ENCODE measurements around the gene TNK2.
"Not testable (repeated sequence)": the region's sequence is repeated elsewhere in the genome, so short reads cannot be mapped to it uniquely, and the experiment has no call there.

TNK2 gene

DNA sequence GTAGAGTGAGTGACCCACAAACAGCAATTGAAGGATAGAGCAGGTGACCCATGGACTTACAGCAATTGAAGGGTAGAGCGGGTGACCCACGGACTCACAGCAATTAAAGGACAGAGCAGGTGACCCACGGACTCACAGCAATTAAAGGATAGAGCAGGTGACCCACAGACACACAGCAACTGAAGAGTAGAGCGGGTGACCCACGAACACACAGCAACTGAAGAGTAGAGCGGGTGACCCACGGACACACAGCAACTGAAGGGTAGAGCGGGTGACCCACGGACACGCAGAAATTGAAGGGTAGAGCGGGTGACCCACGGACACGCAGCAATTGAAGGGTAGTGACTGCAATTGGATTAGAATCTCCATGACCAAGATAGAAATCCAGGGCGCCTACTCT, 9.8 kb upstream of the TNK2 start:
- peak overlapping the region; percentile 64 for H3K27ac Mint-ChIP-seq
- H3K4me1 Mint-ChIP-seq = peaks cover 11% of the 10 kb centered on the region
- H3K36me3 Mint-ChIP-seq (ENCODE audit: low read depth) = no peaks in the 10 kb centered on the region
- DNase-seq = no peak
- TF ChIP-seq, protein P1, sequence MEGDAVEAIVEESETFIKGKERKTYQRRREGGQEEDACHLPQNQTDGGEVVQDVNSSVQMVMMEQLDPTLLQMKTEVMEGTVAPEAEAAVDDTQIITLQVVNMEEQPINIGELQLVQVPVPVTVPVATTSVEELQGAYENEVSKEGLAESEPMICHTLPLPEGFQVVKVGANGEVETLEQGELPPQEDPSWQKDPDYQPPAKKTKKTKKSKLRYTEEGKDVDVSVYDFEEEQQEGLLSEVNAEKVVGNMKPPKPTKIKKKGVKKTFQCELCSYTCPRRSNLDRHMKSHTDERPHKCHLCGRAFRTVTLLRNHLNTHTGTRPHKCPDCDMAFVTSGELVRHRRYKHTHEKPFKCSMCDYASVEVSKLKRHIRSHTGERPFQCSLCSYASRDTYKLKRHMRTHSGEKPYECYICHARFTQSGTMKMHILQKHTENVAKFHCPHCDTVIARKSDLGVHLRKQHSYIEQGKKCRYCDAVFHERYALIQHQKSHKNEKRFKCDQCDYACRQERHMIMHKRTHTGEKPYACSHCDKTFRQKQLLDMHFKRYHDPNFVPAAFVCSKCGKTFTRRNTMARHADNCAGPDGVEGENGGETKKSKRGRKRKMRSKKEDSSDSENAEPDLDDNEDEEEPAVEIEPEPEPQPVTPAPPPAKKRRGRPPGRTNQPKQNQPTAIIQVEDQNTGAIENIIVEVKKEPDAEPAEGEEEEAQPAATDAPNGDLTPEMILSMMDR (IDR thresholded peaks at IDR 0.05) = no peak
- peaks cover 48% of the 10 kb centered on the region for H3K27me3 Mint-ChIP-seq (ENCODE audit: low read depth, poor library complexity)
- no peaks in the 10 kb centered on the region for H3K9me3 Mint-ChIP-seq
- no peak overlapping the region for H3K4me3 Mint-ChIP-seq

DNA sequence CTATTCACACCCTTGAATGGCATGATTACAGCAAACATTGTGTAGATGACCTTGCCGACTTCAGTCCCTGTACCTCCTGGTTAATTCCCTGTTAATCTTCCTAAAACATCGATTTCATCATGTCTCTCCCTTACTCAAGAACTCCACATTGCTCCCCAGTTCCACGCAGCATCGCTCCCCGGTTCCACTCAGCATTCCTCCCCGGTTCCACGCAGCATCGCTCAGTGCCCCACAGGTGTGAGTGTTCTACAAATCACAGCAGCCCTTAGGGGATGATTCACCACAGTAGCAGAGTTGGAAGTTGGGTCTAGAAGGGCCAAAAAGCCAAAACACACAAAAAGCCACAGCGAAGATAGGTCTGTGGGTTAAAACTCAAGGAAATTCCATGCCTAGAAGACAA, 8.6 kb upstream of the TNK2 start:
- TF ChIP-seq, protein P1 (IDR thresholded peaks at IDR 0.05) = no peak
- Mint-ChIP-seq H3K4me3 (no peak overlapping the region), H3K4me1 (peaks cover 11% of the 10 kb centered on the region), H3K9me3 (no peaks in the 10 kb centered on the region), H3K36me3 (ENCODE audit: low read depth) (no peaks in the 10 kb centered on the region), H3K27ac (no peak overlapping the region), H3K27me3 (ENCODE audit: low read depth, poor library complexity) (peaks cover 49% of the 10 kb centered on the region)
- no peak for DNase-seq

DNA sequence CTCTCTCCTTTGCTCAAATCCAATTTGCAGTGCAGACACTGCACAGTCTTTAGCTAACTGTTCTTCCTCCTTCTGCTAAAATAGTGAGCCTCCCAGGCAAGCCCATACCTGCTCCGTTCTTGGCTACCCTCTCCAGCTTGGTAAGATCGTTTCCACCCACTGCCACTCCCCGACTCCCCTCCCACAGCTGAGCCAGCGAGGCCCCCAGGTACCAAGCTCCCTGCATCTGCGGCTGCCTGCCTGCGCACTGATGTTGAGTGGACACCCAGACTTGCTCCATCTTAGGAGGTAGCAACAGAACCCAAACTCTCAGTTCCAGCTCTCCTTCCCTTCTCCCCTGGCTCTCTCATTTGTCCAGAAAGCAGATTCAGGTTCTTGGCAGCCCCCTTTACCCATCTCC, 7.9 kb upstream of the TNK2 start:
- Mint-ChIP-seq H3K4me3 (no peak overlapping the region), H3K27ac (no peak overlapping the region), H3K36me3 (ENCODE audit: low read depth) (no peaks in the 10 kb centered on the region), H3K4me1 (peaks cover 18% of the 10 kb centered on the region), H3K27me3 (ENCODE audit: low read depth, poor library complexity) (peaks cover 48% of the 10 kb centered on the region), H3K9me3 (no peaks in the 10 kb centered on the region)
- DNase-seq = no peak
- TF ChIP-seq, protein P1 (IDR thresholded peaks at IDR 0.05) = no peak

DNA sequence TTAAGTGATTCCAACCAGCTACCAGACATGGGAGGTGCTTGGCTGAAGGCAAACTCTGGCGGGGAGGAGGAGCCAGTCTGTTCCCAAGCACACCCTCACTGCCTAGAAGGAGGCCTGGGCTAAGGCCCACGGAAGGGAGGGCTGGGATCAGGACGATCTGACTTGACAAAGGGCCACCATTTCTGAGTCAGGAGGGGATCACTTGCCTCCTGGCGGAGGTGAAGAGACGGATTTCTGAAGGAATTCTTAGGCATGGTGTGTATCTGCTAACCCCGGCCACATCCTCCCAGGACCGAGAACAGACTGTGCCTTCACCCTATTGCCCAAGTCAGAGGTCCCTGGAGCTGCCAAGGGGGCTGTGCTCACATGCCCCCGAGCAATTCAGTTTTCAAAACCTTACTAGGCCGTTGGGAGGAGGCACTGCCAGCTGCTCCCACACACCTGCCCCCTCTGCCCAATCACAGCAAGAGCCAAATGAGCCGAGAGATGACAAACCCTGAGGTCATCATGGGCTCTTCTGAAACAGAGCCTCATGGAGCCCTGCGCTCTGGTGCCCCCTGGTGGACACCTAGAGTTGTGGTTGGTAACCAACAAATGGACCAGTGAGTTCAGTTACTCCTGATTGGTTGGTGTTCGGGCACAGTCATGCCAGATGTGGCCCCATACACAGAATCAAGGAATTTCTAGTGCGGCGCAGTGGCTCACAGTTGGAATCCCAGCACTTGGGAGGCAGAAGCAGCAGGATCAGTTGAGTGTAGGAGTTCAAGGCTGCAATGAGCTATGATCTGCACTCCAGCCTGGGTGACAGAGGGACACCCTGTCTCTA, 6.5 kb upstream of the TNK2 start:
- TF ChIP-seq, protein P1 (IDR thresholded peaks at IDR 0.05) = peak; percentile 95
- peak; percentile 96 for DNase-seq
- Mint-ChIP-seq H3K27me3 (ENCODE audit: low read depth, poor library complexity) (peaks cover 47% of the 10 kb centered on the region), H3K36me3 (ENCODE audit: low read depth) (no peaks in the 10 kb centered on the region), H3K9me3 (no peaks in the 10 kb centered on the region), H3K27ac (peak overlapping the region; percentile 94), H3K4me3 (no peak overlapping the region), H3K4me1 (peaks cover 28% of the 10 kb centered on the region)

DNA sequence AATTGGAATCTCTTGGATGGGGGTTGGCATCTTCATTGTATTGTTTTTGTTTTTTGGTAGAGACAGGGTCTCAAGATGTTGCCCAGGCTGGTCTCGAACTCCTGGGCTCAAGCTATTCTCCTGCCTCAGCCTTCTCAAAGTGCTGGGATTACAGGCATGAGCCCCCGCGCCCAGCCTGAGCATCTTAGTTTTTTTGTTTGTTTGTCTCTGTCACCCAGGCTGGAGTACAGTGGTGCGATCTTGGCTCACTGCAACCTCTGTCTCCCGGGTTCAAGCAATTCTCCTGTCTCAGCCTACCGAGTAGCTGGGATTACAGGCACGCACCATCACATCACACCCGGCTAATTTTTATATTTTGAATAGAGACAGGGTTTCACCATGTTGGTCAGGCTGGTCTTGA, 5.8 kb upstream of the TNK2 start:
- Mint-ChIP-seq H3K27ac (peak overlapping the region; percentile 94), H3K4me1 (peaks cover 28% of the 10 kb centered on the region), H3K27me3 (ENCODE audit: low read depth, poor library complexity) (peaks cover 43% of the 10 kb centered on the region)
- DNase-seq; H3K36me3 Mint-ChIP-seq (ENCODE audit: low read depth); H3K4me3 Mint-ChIP-seq; H3K9me3 Mint-ChIP-seq: not testable (repeated sequence)

DNA sequence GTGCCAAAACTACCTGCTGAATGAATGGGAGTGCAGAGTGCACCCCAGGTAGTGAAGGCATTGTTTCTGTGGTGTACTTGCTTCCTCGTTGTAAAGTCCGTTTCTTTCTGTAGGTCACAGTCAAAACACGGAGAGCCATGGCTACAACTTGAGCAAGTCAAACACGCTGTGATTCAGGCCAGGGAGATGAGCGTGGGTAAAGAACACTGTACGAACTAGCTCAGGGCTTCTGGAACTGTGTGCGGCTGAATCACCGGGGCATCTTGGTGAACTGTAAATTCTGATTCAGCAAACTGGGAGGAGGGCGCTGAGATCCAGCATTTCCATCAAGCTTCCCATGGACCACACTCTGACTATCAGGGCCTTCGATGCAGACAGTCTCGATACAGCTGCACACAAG, 5.0 kb upstream of the TNK2 start:
- peaks cover 35% of the 10 kb centered on the region for H3K27me3 Mint-ChIP-seq (ENCODE audit: low read depth, poor library complexity)
- TF ChIP-seq, protein P1 (IDR thresholded peaks at IDR 0.05) = no peak
- no peaks in the 10 kb centered on the region for H3K36me3 Mint-ChIP-seq (ENCODE audit: low read depth)
- H3K27ac Mint-ChIP-seq = no peak overlapping the region
- no peak for DNase-seq
- H3K4me1 Mint-ChIP-seq = peaks cover 28% of the 10 kb centered on the region
- H3K4me3 Mint-ChIP-seq = no peak overlapping the region
- H3K9me3 Mint-ChIP-seq = no peaks in the 10 kb centered on the region
